Measurements from ENCODE around the gene ARHGAP40.
A peak's percentile ranks its signal among the peaks of the same experiment; 100 is the strongest.

ARHGAP40 gene

GRCh38 chr20:38649275-38649891 lies 47.8 kb downstream of the ARHGAP40 start:
- H3K27ac ChIP-seq (ENCODE audit: low read depth, low read length, poor library complexity, severe bottlenecking): no peak overlapping the region
- H3K4me2 ChIP-seq (ENCODE audit: low read length): no peak overlapping the region
- no peaks in the 10 kb centered on the region for H3K36me3 ChIP-seq (ENCODE audit: insufficient read depth, low read length)
- no peaks in the 10 kb centered on the region for H4K20me1 ChIP-seq (ENCODE audit: insufficient read depth, low read length)
- no peak for TF ChIP-seq EZH2 (IDR thresholded peaks at IDR 0.05; ENCODE audit: borderline replicate concordance, low read length)
- TF ChIP-seq, protein P1, sequence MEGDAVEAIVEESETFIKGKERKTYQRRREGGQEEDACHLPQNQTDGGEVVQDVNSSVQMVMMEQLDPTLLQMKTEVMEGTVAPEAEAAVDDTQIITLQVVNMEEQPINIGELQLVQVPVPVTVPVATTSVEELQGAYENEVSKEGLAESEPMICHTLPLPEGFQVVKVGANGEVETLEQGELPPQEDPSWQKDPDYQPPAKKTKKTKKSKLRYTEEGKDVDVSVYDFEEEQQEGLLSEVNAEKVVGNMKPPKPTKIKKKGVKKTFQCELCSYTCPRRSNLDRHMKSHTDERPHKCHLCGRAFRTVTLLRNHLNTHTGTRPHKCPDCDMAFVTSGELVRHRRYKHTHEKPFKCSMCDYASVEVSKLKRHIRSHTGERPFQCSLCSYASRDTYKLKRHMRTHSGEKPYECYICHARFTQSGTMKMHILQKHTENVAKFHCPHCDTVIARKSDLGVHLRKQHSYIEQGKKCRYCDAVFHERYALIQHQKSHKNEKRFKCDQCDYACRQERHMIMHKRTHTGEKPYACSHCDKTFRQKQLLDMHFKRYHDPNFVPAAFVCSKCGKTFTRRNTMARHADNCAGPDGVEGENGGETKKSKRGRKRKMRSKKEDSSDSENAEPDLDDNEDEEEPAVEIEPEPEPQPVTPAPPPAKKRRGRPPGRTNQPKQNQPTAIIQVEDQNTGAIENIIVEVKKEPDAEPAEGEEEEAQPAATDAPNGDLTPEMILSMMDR (IDR thresholded peaks at IDR 0.05; ENCODE audit: low read length): peak; percentile 64
- H3K4me3 ChIP-seq (ENCODE audit: low read depth, low read length, poor library complexity, severe bottlenecking): no peak overlapping the region
- no peaks in the 10 kb centered on the region for H3K9me3 ChIP-seq (ENCODE audit: low read length)
- no peak overlapping the region for H2AFZ ChIP-seq (ENCODE audit: low read length)
- H3K79me2 ChIP-seq (ENCODE audit: insufficient read depth, low read length): no peaks in the 10 kb centered on the region
- no peak overlapping the region for H3K9ac ChIP-seq (ENCODE audit: low read length)
- H3K27me3 ChIP-seq (ENCODE audit: insufficient read depth, low read length): peaks cover 4% of the 10 kb centered on the region; the same call in 1 of the 2 replicates
- H3K4me1 ChIP-seq (ENCODE audit: insufficient read depth, low read length, severe bottlenecking): peaks cover 6% of the 10 kb centered on the region
- no peaks in the 10 kb centered on the region for H3K9me2 ChIP-seq (ENCODE audit: low read depth, low read length)
- no peaks in the 10 kb centered on the region for H3F3A ChIP-seq (ENCODE audit: insufficient read depth, low read length)

- Histone ChIP-seq H3K9ac (ENCODE audit: low read length) (no peak overlapping the region), H3K36me3 (ENCODE audit: insufficient read depth, low read length) (no peaks in the 10 kb centered on the region)
These were observed 48.4 kb downstream of the ARHGAP40 start for GRCh38 chr20:38650010-38650409.

DNA sequence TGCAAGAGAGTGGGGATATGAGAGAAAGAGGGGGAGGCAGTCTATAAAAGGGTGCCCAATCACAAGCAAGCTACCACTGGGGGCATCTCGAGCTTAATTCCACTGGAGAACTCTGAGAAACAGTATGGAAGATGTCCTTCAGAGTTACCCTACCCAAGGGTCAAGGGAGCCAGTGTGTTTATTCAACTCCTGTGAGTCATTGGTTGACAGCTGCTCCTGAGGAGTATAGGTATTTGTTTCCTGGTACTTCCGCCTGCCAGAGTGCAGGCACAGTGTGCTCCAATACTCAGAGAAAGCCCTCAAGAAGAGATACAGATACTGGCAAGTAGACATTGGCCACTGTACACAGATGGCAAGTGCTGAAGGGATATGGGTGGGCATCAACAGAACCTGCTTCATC lies 49.5 kb downstream of the ARHGAP40 start:
- Histone ChIP-seq H3K27me3 (ENCODE audit: insufficient read depth, low read length) (peaks cover 4% of the 10 kb centered on the region; the same call in 1 of the 2 replicates), H3K4me2 (ENCODE audit: low read length) (no peak overlapping the region)
- no peak for TF ChIP-seq EZH2 (IDR thresholded peaks at IDR 0.05; ENCODE audit: borderline replicate concordance, low read length)
- TF ChIP-seq, protein P1 (IDR thresholded peaks at IDR 0.05; ENCODE audit: low read length): no peak

More at GRCh38 chr20:38650010-38650409, 48.4 kb downstream of the ARHGAP40 start:
- Histone ChIP-seq H3K27me3 (ENCODE audit: insufficient read depth, low read length) (peaks cover 4% of the 10 kb centered on the region; the same call in 1 of the 2 replicates), H2AFZ (ENCODE audit: low read length) (no peak overlapping the region), H3F3A (ENCODE audit: insufficient read depth, low read length) (no peaks in the 10 kb centered on the region), H3K9me3 (ENCODE audit: low read length) (no peaks in the 10 kb centered on the region), H3K4me1 (ENCODE audit: insufficient read depth, low read length, severe bottlenecking) (peaks cover 6% of the 10 kb centered on the region), H4K20me1 (ENCODE audit: insufficient read depth, low read length) (no peaks in the 10 kb centered on the region), H3K27ac (ENCODE audit: low read depth, low read length, poor library complexity, severe bottlenecking) (no peak overlapping the region), H3K4me3 (ENCODE audit: low read depth, low read length, poor library complexity, severe bottlenecking) (no peak overlapping the region), H3K4me2 (ENCODE audit: low read length) (no peak overlapping the region), H3K9me2 (ENCODE audit: low read depth, low read length) (no peaks in the 10 kb centered on the region), H3K79me2 (ENCODE audit: insufficient read depth, low read length) (no peaks in the 10 kb centered on the region)
- TF ChIP-seq, protein P1 (IDR thresholded peaks at IDR 0.05; ENCODE audit: low read length): no peak
- no peak for TF ChIP-seq EZH2 (IDR thresholded peaks at IDR 0.05; ENCODE audit: borderline replicate concordance, low read length)

More for the DNA sequence above, 49.5 kb downstream of the ARHGAP40 start:
- H3F3A ChIP-seq (ENCODE audit: insufficient read depth, low read length): no peaks in the 10 kb centered on the region
- no peaks in the 10 kb centered on the region for H4K20me1 ChIP-seq (ENCODE audit: insufficient read depth, low read length)
- H3K79me2 ChIP-seq (ENCODE audit: insufficient read depth, low read length): no peaks in the 10 kb centered on the region
- H3K9me2 ChIP-seq (ENCODE audit: low read depth, low read length): no peaks in the 10 kb centered on the region
- no peak overlapping the region for H3K27ac ChIP-seq (ENCODE audit: low read depth, low read length, poor library complexity, severe bottlenecking)
- H3K4me3 ChIP-seq (ENCODE audit: low read depth, low read length, poor library complexity, severe bottlenecking): no peak overlapping the region
- H3K4me1 ChIP-seq (ENCODE audit: insufficient read depth, low read length, severe bottlenecking): peaks cover 6% of the 10 kb centered on the region
- no peaks in the 10 kb centered on the region for H3K9me3 ChIP-seq (ENCODE audit: low read length)
- no peaks in the 10 kb centered on the region for H3K36me3 ChIP-seq (ENCODE audit: insufficient read depth, low read length)
- H3K9ac ChIP-seq (ENCODE audit: low read length): no peak overlapping the region
- no peak overlapping the region for H2AFZ ChIP-seq (ENCODE audit: low read length)

All from OCI-LY1 (cell line).